Measurements from ENCODE around the gene PAQR4. TPM values are rescaled to one million over a fixed set of nuclear protein-coding genes. Genes with fewer than 3 reads are reported as not detected.
A peak's percentile ranks its signal among the peaks of the same experiment; 100 is the strongest.

The PAQR4 gene
- polyA plus RNA-seq, 1 of the 3 experiments (the other 2 are of a cell fraction), result 8.8 TPM

DNA sequence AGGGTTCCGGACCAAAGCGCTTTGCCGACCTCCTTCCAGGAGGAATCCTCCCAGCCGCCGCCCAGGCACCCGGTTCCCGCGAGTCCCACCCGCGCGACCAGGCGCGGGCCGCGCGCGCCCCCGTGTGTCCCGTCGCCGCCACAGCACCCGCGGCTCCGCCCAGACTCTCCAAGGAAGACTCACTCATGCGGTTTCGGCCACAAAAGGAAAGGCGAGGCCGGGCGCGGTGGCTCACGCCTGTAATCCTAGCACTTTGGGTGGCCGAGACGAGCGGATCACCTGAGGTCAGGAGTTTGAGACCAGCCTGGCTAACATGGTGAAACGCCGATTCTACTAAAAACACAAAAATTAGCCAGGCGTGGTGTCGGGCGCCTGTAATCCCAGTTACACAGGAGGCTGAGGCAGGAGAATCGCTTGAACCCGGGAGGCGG is 14.6 kb downstream of the PAQR4 start:
- Histone ChIP-seq H3K4me3 (ENCODE audit: low read depth in 2 of 2, low read length in 1 of 2) (peak overlapping the region; percentile 13 to 57; a peak in 1 of 4 replicates), H3K4me2 (no peak overlapping the region), H3K27ac (ENCODE audit: low read depth in 2 of 2, low read length in 1 of 2) (no peak overlapping the region), H3K27me3 (ENCODE audit: insufficient read depth) (no peaks in the 10 kb centered on the region), H3K79me2 (ENCODE audit: insufficient read depth) (peaks cover 12% of the 10 kb centered on the region; the same call in 1 of the 2 replicates), H3K36me3 (replicated peaks in 1 of 2; ENCODE audit: control insufficient read depth in 1 of 2, insufficient read depth in 2 of 2, low read length in 1 of 2) (no peaks in the 10 kb centered on the region), H4K20me1 (ENCODE audit: insufficient read depth) (no peaks in the 10 kb centered on the region), H2AFZ (ENCODE audit: low read depth) (0 out of 2 replicates have a peak overlapping the region, but pooled peaks have one; percentile 35), H3K9me3 (no peaks in the 10 kb centered on the region), H3K4me1 (ENCODE audit: control insufficient read depth in 1 of 2, insufficient read depth in 2 of 2, low read depth in 1 of 2, low read length in 1 of 2) (peaks cover 4 to 24% of the 10 kb centered on the region in 2 experiments; a peak in 2 of 4 replicates), H3K9ac (no peak overlapping the region), H3K9me2 (no peaks in the 10 kb centered on the region), H3F3A (replicated peaks; ENCODE audit: insufficient read depth) (peaks cover 10% of the 10 kb centered on the region)
- WGBS (ENCODE audit: low lambda C conversion rate), result 19% methylated on average over 28 of the region's 42 CpGs
- CTCF ChIA-PET, result interaction anchor here (1.0 to 3.1 kb wide), 5 partner anchors 9 to 57 kb away, joined by 3 to 25 read pairs (median 5); partner anchors contain the start of gene KREMEN2
- peak; percentile 37; the same call in 1 of the 2 replicates for TF ChIP-seq SMC3 (IDR thresholded peaks at IDR 0.05; ENCODE audit: low read depth, low read length)
- TF ChIP-seq GABPA (IDR thresholded peaks at IDR 0.05; ENCODE audit: low read depth), result no peak
- TF ChIP-seq TEAD4 (IDR thresholded peaks at IDR 0.05; ENCODE audit: borderline replicate concordance, insufficient read depth), result no peak
- peak; percentile 89 for TF ChIP-seq CTCF (IDR thresholded peaks at IDR 0.05)
- no peak for TF ChIP-seq TCF12 (IDR thresholded peaks at IDR 0.05)
- no peak for TF ChIP-seq GATA2 (CRISPR knock-in tag; IDR thresholded peaks at IDR 0.05)
- TF ChIP-seq POLR2AphosphoS5 (IDR thresholded peaks at IDR 0.05; ENCODE audit: low read depth, low read length), result no peak
- no peak for TF ChIP-seq MXI1 (IDR thresholded peaks at IDR 0.05; ENCODE audit: low read depth, low read length)
- TF ChIP-seq RAD21 (IDR thresholded peaks at IDR 0.05; ENCODE audit: low read length), result peak; percentile 77
- TF ChIP-seq CHD2 (IDR thresholded peaks at IDR 0.05; ENCODE audit: low read length, partially characterized antibody), result peak; percentile 92
- TF ChIP-seq RXRA (IDR thresholded peaks at IDR 0.05; ENCODE audit: borderline replicate concordance, low read depth), result no peak
- no peak for TF ChIP-seq FOSL2 (IDR thresholded peaks at IDR 0.05; ENCODE audit: borderline replicate concordance, low read depth)
- TF ChIP-seq, protein P1, sequence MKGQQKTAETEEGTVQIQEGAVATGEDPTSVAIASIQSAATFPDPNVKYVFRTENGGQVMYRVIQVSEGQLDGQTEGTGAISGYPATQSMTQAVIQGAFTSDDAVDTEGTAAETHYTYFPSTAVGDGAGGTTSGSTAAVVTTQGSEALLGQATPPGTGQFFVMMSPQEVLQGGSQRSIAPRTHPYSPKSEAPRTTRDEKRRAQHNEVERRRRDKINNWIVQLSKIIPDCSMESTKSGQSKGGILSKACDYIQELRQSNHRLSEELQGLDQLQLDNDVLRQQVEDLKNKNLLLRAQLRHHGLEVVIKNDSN (IDR thresholded peaks at IDR 0.05; ENCODE audit: borderline replicate concordance, low read depth), result no peak
- TF ChIP-seq YY1 (IDR thresholded peaks at IDR 0.05; ENCODE audit: low read depth), result no peak
- TF ChIP-seq JUND (IDR thresholded peaks at IDR 0.05), result no peak
- TF ChIP-seq SIN3A (IDR thresholded peaks at IDR 0.05; ENCODE audit: borderline replicate concordance, low read depth, low read length), result peak; percentile 43; the same call in 1 of the 2 replicates
- TF ChIP-seq FOXM1 (IDR thresholded peaks at IDR 0.05; ENCODE audit: low read depth), result no peak
- no peak for TF ChIP-seq TAF1 (IDR thresholded peaks at IDR 0.05; ENCODE audit: borderline replicate concordance, low read depth, low read length)
- TF ChIP-seq NFIC (IDR thresholded peaks at IDR 0.05; ENCODE audit: borderline replicate concordance), result no peak
- TF ChIP-seq, protein P2, sequence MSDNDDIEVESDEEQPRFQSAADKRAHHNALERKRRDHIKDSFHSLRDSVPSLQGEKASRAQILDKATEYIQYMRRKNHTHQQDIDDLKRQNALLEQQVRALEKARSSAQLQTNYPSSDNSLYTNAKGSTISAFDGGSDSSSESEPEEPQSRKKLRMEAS (IDR thresholded peaks at IDR 0.05; ENCODE audit: low read depth), result peak; percentile 67; the same call in 1 of the 2 replicates
- POLR2A ChIA-PET, result no interaction called here
- peak; percentile 96 for DNase-seq

Measured in SK-N-SH (cell line).